GM19455 (cell line): Measurements from ENCODE around the gene USP48.

ENCODE experiments used
- ATAC-seq: cut with Tn5 transposase; IDR thresholded peaks from one replicate; pipeline ENCODE4 v1.9.1; 2021; ENCODE audit not compliant: unreplicated experiment

USP48 gene

GRCh38 chr1:21669258-21670058, 113.5 kb downstream of the USP48 start, which contains the start of gene RAP1GAP:
Gene RAP1GAP, minus strand, starts transcription at chr1:21669357. Its CDS starts 49,325 bp downstream, at chr1:21620032.
- no peak for ATAC-seq

- ATAC-seq, result no peak
Measured at GRCh38 chr1:21668951-21669257, 114.0 kb downstream of the USP48 start.

- no peak for ATAC-seq
Measured at GRCh38 chr1:21668232-21668950, 114.6 kb downstream of the USP48 start.

GRCh38 chr1:21667348-21668231, 115.4 kb downstream of the USP48 start:
- no peak for ATAC-seq

GRCh38 chr1:21666576-21667320, 116.2 kb downstream of the USP48 start:
- no peak for ATAC-seq

GRCh38 chr1:21665711-21666575, 117.0 kb downstream of the USP48 start:
- ATAC-seq, result no peak

GRCh38 chr1:21664806-21665588, 118.0 kb downstream of the USP48 start:
- ATAC-seq, result no peak

- ATAC-seq, result no peak
Measured at GRCh38 chr1:21663951-21664805, 118.8 kb downstream of the USP48 start.

- ATAC-seq, result no peak
Measured at GRCh38 chr1:21663248-21663950, 119.5 kb downstream of the USP48 start.

- ATAC-seq, result no peak
Measured at GRCh38 chr1:21662426-21663247, 120.3 kb downstream of the USP48 start.

GRCh38 chr1:21661886-21662285, 121.1 kb downstream of the USP48 start:
- ATAC-seq, result no peak

- ATAC-seq, result no peak
Measured at GRCh38 chr1:21659924-21660326, 123.0 kb downstream of the USP48 start.

- no peak for ATAC-seq
Measured at GRCh38 chr1:21659099-21659923, 123.6 kb downstream of the USP48 start.

- no peak for ATAC-seq
Measured at GRCh38 chr1:21657456-21658190, 125.3 kb downstream of the USP48 start.

- ATAC-seq, result no peak
Measured at GRCh38 chr1:21655748-21656147, 127.2 kb downstream of the USP48 start.
